ENCODE data around the gene IKZF3.

- TF ChIP-seq EZH2phosphoT487 (IDR thresholded peaks at IDR 0.05; ENCODE audit: low read depth) (no peak), CTCF (IDR thresholded peaks at IDR 0.05; ENCODE audit: low read depth, low read length) (no peak)
Measured at GRCh38 chr17:39904990-39905288, 40.8 kb upstream of the IKZF3 start.
